K562 (cell line): ENCODE data around the gene G6PC3. TPM values are rescaled to one million over a fixed set of nuclear protein-coding genes. Genes with fewer than 3 reads are reported as not detected.

Experiments
- CREB1 ChIP-seq, 2 experiments: sonication (generic) in 1 of 2; formaldehyde crosslinking in 1 of 2; IDR thresholded peaks; 2 replicates each; pipeline versions ENCODE4 v1.6.1 to v1.8.0; 2012 to 2022; ENCODE audit warnings: inconsistent platforms in 1 of 2, mild to moderate bottlenecking in 1 of 2, missing genetic modification reagents in 1 of 2, moderate library complexity in 1 of 2
- DLX4 ChIP-seq: fragments of 250-450 bp; sonication (Bioruptor Pico); IDR thresholded peaks from 2 replicates; pipeline ENCODE4 v1.6.1; 2021; ENCODE audit warnings: mild to moderate bottlenecking
- HDAC2 ChIP-seq: fragments of 450-650 bp; IDR thresholded peaks from 2 replicates; pipeline ENCODE4 v1.6.1; 2016; ENCODE audit warnings: mild to moderate bottlenecking
- HES1 ChIP-seq: fragments of 450-650 bp; IDR thresholded peaks from 2 replicates; pipeline ENCODE4 v1.6.1; 2016; ENCODE audit warnings: low read depth, mild to moderate bottlenecking, moderate library complexity
- MTA1 ChIP-seq: fragments of 450-650 bp; IDR thresholded peaks from 2 replicates; pipeline ENCODE4 v1.6.1; 2017; ENCODE audit warnings: borderline replicate concordance
- NFE2 ChIP-seq: IDR thresholded peaks from 2 replicates; pipeline ENCODE4 v1.6.1; 2014; ENCODE audit warnings: antibody characterized with exemption, low read depth
- NUFIP1 ChIP-seq: fragments of 450-650 bp; IDR thresholded peaks from 2 replicates; pipeline ENCODE4 v1.6.1; 2018; ENCODE audit not compliant: partially characterized antibody
- PHF8 ChIP-seq: fragments of 200-600 bp; sonication (generic); IDR thresholded peaks from 2 replicates; pipeline ENCODE4 v1.6.1; 2012; ENCODE audit warnings: mixed run types, mild to moderate bottlenecking, inconsistent platforms, low read length, moderate library complexity, borderline replicate concordance
- PPARD ChIP-seq: fragments of 250-450 bp; sonication (Bioruptor Pico); IDR thresholded peaks from 2 replicates; pipeline ENCODE4 v1.8.0; 2022; ENCODE audit warnings: inconsistent platforms, mild to moderate bottlenecking, moderate library complexity
- RAD21 ChIP-seq, 2 experiments: fragments of 250-450 bp in 1 of 2; fragments of 450-650 bp in 1 of 2; sonication (Bioruptor Pico) in 1 of 2; formaldehyde crosslinking in 1 of 2; IDR thresholded peaks in 1 of 2; conservative IDR thresholded peaks in 1 of 2; 2 replicates each; pipeline versions ENCODE4 v1.4.0 to v1.8.0; 2020 to 2022; ENCODE audit warnings: mild to moderate bottlenecking in 2 of 2, moderate library complexity in 1 of 2
- TRIM24 ChIP-seq, 2 experiments: fragments of 450-650 bp; IDR thresholded peaks; 2 replicates each; pipeline ENCODE4 v1.6.1; 2016
- ZNF134 ChIP-seq: fragments of 250-450 bp; sonication (Bioruptor Pico); conservative IDR thresholded peaks from 2 replicates; pipeline ENCODE4 v1.4.0; 2020
- ZNF263 ChIP-seq: sonication (generic); formaldehyde crosslinking; IDR thresholded peaks from 2 replicates; pipeline ENCODE4 v1.8.0; 2022; ENCODE audit warnings: mild to moderate bottlenecking, missing genetic modification reagents, borderline replicate concordance
- ZNF589 ChIP-seq: fragments of 200-800 bp; sonication (Bioruptor generic); IDR thresholded peaks from 2 replicates; pipeline ENCODE4 v1.6.1; 2016; ENCODE audit warnings: low read depth, missing genetic modification characterization, missing compliant biosample characterization
- ZNF592 ChIP-seq: fragments of 450-650 bp; IDR thresholded peaks from 2 replicates; pipeline ENCODE4 v1.6.1; 2017; ENCODE audit warnings: antibody characterized with exemption, mild to moderate bottlenecking
- ZNF695 ChIP-seq: fragments of 450-650 bp; formaldehyde crosslinking; IDR thresholded peaks from 2 replicates; pipeline ENCODE4 v1.4.0; 2020; ENCODE audit warnings: mild to moderate bottlenecking, moderate library complexity
- ZNF780A ChIP-seq: fragments of 250-450 bp; sonication (Bioruptor Pico); IDR thresholded peaks from 2 replicates; pipeline ENCODE4 v1.5.0; 2021; ENCODE audit warnings: mild to moderate bottlenecking
- polyA plus RNA-seq, 8 experiments: library from polyadenylated mRNA; depleted of rRNA in 4 of 8; stranded (reverse) in 5 of 8; unstranded in 3 of 8; fragments of >200 nt; fragmentation: Nextera tagmentation in 2 of 8; fragmentation: Illumina TruSeq in 1 of 8; extraction: Ambion mirVana in 2 of 8; extraction: Trizol in 1 of 8; gene quantifications; 2 replicates each; pipeline versions ENCODE4 v1.2.1 to v1.2.3, GENCODE V29; 2011 to 2014; ENCODE audit warnings: inconsistent platforms in 1 of 8, missing spikeins in 1 of 8
- total RNA-seq, 7 experiments: library from RNA; depleted of rRNA in 6 of 7; stranded (reverse); fragments of >200 nt in 6 of 7; fragmentation: Illumina TruSeq in 2 of 7; extraction: Trizol in 2 of 7; gene quantifications; 2 replicates each; pipeline versions ENCODE4 v1.2.1 to v1.2.3, GENCODE V29; 2011 to 2021; ENCODE audit warnings: low replicate concordance in 1 of 7
- TF ChIP-seq, protein P1 (sequence below), 2 experiments: fragments of 450-650 bp; IDR thresholded peaks; 2 replicates each; pipeline ENCODE4 v1.6.1; 2018; ENCODE audit warnings: mild to moderate bottlenecking in 2 of 2, low read depth in 1 of 2; ENCODE audit not compliant: partially characterized antibody in 2 of 2

G6PC3 gene
- total and polyA plus RNA-seq, 9 of the 15 experiments (the other 6 are each of a cell fraction or from before 2014, with no cell fraction given): 10.4 to 57.8 (median 31.1) TPM

GRCh38 chr17:44123356-44124117 is 53.0 kb downstream of the G6PC3 start, which contains the start of gene HDAC5 (continued):
- TF ChIP-seq, protein P1, sequence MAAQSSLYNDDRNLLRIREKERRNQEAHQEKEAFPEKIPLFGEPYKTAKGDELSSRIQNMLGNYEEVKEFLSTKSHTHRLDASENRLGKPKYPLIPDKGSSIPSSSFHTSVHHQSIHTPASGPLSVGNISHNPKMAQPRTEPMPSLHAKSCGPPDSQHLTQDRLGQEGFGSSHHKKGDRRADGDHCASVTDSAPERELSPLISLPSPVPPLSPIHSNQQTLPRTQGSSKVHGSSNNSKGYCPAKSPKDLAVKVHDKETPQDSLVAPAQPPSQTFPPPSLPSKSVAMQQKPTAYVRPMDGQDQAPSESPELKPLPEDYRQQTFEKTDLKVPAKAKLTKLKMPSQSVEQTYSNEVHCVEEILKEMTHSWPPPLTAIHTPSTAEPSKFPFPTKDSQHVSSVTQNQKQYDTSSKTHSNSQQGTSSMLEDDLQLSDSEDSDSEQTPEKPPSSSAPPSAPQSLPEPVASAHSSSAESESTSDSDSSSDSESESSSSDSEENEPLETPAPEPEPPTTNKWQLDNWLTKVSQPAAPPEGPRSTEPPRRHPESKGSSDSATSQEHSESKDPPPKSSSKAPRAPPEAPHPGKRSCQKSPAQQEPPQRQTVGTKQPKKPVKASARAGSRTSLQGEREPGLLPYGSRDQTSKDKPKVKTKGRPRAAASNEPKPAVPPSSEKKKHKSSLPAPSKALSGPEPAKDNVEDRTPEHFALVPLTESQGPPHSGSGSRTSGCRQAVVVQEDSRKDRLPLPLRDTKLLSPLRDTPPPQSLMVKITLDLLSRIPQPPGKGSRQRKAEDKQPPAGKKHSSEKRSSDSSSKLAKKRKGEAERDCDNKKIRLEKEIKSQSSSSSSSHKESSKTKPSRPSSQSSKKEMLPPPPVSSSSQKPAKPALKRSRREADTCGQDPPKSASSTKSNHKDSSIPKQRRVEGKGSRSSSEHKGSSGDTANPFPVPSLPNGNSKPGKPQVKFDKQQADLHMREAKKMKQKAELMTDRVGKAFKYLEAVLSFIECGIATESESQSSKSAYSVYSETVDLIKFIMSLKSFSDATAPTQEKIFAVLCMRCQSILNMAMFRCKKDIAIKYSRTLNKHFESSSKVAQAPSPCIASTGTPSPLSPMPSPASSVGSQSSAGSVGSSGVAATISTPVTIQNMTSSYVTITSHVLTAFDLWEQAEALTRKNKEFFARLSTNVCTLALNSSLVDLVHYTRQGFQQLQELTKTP (IDR thresholded peaks at IDR 0.05; ENCODE audit: low read depth in 1 of 2, partially characterized antibody in 2 of 2): peak in 1 of 2 experiments; percentile 36
- no peak for TF ChIP-seq ZNF695
- TF ChIP-seq ZNF592: no peak
- TF ChIP-seq NFE2: no peak
- TF ChIP-seq PPARD: no peak
- peak; percentile 51 to 58 for TF ChIP-seq RAD21 (CRISPR knock-in tag; conservative IDR thresholded peaks at IDR 0.05 in 1 of 2, IDR thresholded peaks at IDR 0.05 in 1 of 2)
- TF ChIP-seq ZNF263 (CRISPR knock-in tag): no peak
- TF ChIP-seq ZNF134 (CRISPR knock-in tag): no peak
- no peak for TF ChIP-seq ZNF589
- TF ChIP-seq TRIM24 (IDR thresholded peaks at IDR 0.05): peak in 1 of 2 experiments; percentile 52; a peak in 1 of 4 replicates
- TF ChIP-seq ZNF780A: no peak
- peak; percentile 71; the same call in 1 of the 2 replicates for TF ChIP-seq HDAC2
- no peak; the same call in 1 of the 2 replicates for TF ChIP-seq MTA1
- peak; percentile 76 for TF ChIP-seq CREB1 (IDR thresholded peaks at IDR 0.05)
- TF ChIP-seq CREB1 (CRISPR knock-in tag; IDR thresholded peaks at IDR 0.05): peak; percentile 61; the same call in 1 of the 2 replicates
- no peak for TF ChIP-seq HES1
- TF ChIP-seq PHF8: peak; percentile 62; the same call in 1 of the 2 replicates
- no peak for TF ChIP-seq NUFIP1
- no peak for TF ChIP-seq DLX4
